ENCODE results near the gene SLC39A11. TPM values are rescaled to one million over a fixed set of nuclear protein-coding genes. Genes with fewer than 3 reads are reported as not detected.

SLC39A11 gene
- total RNA-seq, 2 experiments from 2014 or later: 25.6 to 51.5 TPM

DNA sequence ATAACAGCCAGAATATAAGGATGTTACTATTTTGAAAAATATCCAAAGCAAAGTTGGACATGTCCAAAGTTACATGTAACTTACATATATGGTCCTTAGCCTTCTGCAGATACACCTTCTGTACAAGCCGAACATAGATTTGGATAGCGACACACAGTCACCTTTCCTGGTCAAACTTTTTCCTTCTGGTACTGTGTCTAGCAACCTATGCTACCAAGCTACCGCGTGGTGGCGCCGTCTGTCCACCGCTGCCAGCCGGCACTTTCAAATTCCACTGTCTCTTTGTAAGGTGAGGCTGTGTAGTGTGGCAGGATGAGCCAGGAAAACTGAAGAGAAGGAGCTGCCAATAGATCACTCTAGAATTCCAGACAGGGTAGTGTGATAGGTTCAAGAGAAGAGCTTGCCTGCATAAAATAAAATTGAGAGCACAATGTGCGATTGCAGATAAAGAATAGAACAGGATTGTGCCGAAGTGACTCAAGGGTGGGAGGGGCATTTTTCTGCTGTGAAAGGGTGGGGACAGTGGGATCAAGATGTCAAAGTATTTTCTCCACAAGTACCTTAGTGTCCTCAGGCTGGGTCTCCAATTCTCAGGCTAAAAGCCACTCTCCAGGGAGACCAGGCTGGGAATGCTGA, 366.9 kb downstream of the SLC39A11 start:
- no peaks in the 10 kb centered on the region for H4K20me1 ChIP-seq (ENCODE audit: insufficient read depth, low read length)
- peak overlapping the region; percentile 60 for H3K4me2 ChIP-seq (ENCODE audit: low read length)
- H3K79me2 ChIP-seq (ENCODE audit: insufficient read depth, low read depth, low read length): no peaks in the 10 kb centered on the region
- POLR2A ChIA-PET: interaction anchor here (0.5 to 3.6 kb wide), 10 partner anchors 22 to 645 kb away, joined by 3 to 16 read pairs (median 4); no protein-coding TSS in a partner anchor
- no peaks in the 10 kb centered on the region for H3K9me3 ChIP-seq (ENCODE audit: low read length)
- no TSS peak for BruUV-seq (replicated peaks)
- DNase-seq (ENCODE audit: low spot score): peak; percentile 80
- peak overlapping the region; percentile 86; the same call in 1 of the 2 replicates for H2AFZ ChIP-seq (ENCODE audit: low read length)
- no peaks in the 10 kb centered on the region for H3K9me2 ChIP-seq (ENCODE audit: insufficient read depth, low read length)
- CTCF ChIA-PET (ENCODE audit: unreplicated experiment): interaction anchor here (0.5 to 4.1 kb wide), 11 partner anchors 57 to 647 kb away, joined by 3 to 22 read pairs (median 5); a partner anchor contains a TSS
- intact Hi-C loops (cut with micrococcal nuclease; ENCODE audit: unreplicated experiment): loop anchor here (1.0 to 2.0 kb wide), 4 partner anchors 165 to 645 kb away; a partner anchor contains a TSS
- no peak for TF ChIP-seq EZH2phosphoT487 (IDR thresholded peaks at IDR 0.05; ENCODE audit: borderline replicate concordance, low read depth, low read length)
- peak; percentile 100 for TF ChIP-seq CTCF (conservative IDR thresholded peaks at IDR 0.05; ENCODE audit: low read length)
- no peaks in the 10 kb centered on the region for H3K36me3 ChIP-seq (ENCODE audit: insufficient read depth, low read length)
- H3K4me1 ChIP-seq (ENCODE audit: insufficient read depth, low read length, poor library complexity, severe bottlenecking): peaks cover 47% of the 10 kb centered on the region
- peak overlapping the region; percentile 78 for H3K27ac ChIP-seq (ENCODE audit: low read depth, low read length, poor library complexity, severe bottlenecking)
- peak overlapping the region; percentile 22 for H3K4me3 ChIP-seq (ENCODE audit: low read depth, low read length, poor library complexity, severe bottlenecking)

DNA sequence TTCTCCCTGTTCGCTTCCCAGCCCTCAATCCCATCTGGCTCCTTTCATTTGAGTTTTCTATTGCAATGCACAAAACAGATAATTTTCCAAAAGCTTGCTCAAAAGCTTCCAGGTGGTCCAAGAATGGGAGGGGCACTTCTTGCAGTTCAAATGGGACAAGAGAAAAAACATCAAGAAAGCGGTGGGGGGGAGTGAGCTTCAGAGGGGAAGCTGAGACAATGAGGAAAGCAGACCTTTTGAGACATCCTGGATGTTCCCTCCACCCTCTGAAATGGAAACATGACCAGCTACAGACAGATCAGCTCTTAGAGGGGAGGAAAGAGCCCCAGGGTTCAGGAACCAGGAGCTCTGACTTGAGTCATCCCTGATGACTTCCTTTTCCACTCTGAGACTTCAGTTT, 368.2 kb downstream of the SLC39A11 start:
- intact Hi-C loops (cut with micrococcal nuclease; ENCODE audit: unreplicated experiment): loop anchor here (2.0 kb wide), 1 partner anchor 509 kb away; a partner anchor contains a TSS
- DNase-seq (ENCODE audit: low spot score): no peak

More for the DNA sequence above, 368.2 kb downstream of the SLC39A11 start:
- BruUV-seq (replicated peaks): no TSS peak
- H2AFZ ChIP-seq (ENCODE audit: low read length): no peak overlapping the region
- CTCF ChIA-PET (ENCODE audit: unreplicated experiment): interaction anchor here (2.1 kb wide), 1 partner anchor 646 kb away, joined by 10 read pairs; no protein-coding TSS in a partner anchor
- no peaks in the 10 kb centered on the region for H3K36me3 ChIP-seq (ENCODE audit: insufficient read depth, low read length)
- POLR2A ChIA-PET: interaction anchor here (0.6 to 1.6 kb wide), 6 partner anchors 20 to 968 kb away, joined by 3 to 5 read pairs (median 4); no protein-coding TSS in a partner anchor
- TF ChIP-seq CTCF (conservative IDR thresholded peaks at IDR 0.05; ENCODE audit: low read length): no peak
- no peak for TF ChIP-seq EZH2phosphoT487 (IDR thresholded peaks at IDR 0.05; ENCODE audit: borderline replicate concordance, low read depth, low read length)
- H3K79me2 ChIP-seq (ENCODE audit: insufficient read depth, low read depth, low read length): no peaks in the 10 kb centered on the region
- no peak overlapping the region for H3K27ac ChIP-seq (ENCODE audit: low read depth, low read length, poor library complexity, severe bottlenecking)
- H3K4me2 ChIP-seq (ENCODE audit: low read length): no peak overlapping the region
- no peaks in the 10 kb centered on the region for H4K20me1 ChIP-seq (ENCODE audit: insufficient read depth, low read length)
- H3K4me3 ChIP-seq (ENCODE audit: low read depth, low read length, poor library complexity, severe bottlenecking): no peak overlapping the region
- H3K9me2 ChIP-seq (ENCODE audit: insufficient read depth, low read length): no peaks in the 10 kb centered on the region
- no peaks in the 10 kb centered on the region for H3K9me3 ChIP-seq (ENCODE audit: low read length)
- H3K4me1 ChIP-seq (ENCODE audit: insufficient read depth, low read length, poor library complexity, severe bottlenecking): peaks cover 37% of the 10 kb centered on the region

Data from OCI-LY7 (cell line).